Small intestine (tissue), 7 donors: ENCODE measurements around the gene UBE2E2. TPM values are rescaled to one million over a fixed set of nuclear protein-coding genes. Genes with fewer than 3 reads are reported as not detected.

Experiments used
- DNase-seq, 2 donors: peaks; one replicate each; pipeline versions ENCODE4 v3.0.0 to v3.0.0-alpha.2; 2013
- FAIRE-seq: peaks from 2 replicates; lab custom pipeline; 2012; peaks lifted over from hg19 to GRCh38; lab: Jason Lieb, UNC
- H3K27ac ChIP-seq, 3 donors: one replicate each; pipeline ENCODE4 v1.5.1; 2013; ENCODE audit warnings: low read length in 2 of 3, mild to moderate bottlenecking in 2 of 3, control low read depth in 1 of 3, inconsistent platforms in 1 of 3, low read depth in 1 of 3, moderate library complexity in 1 of 3
- H3K27me3 ChIP-seq, 3 donors: one replicate each; pipeline ENCODE4 v1.6.1; 2013; ENCODE audit warnings: low read length in 3 of 3, inconsistent platforms in 1 of 3; ENCODE audit not compliant: control insufficient read depth in 3 of 3, insufficient read depth in 3 of 3
- H3K36me3 ChIP-seq, 3 donors: one replicate each; pipeline ENCODE4 v1.6.1; 2013; ENCODE audit warnings: low read length in 3 of 3, inconsistent platforms in 1 of 3, low read depth in 1 of 3, mild to moderate bottlenecking in 1 of 3, moderate library complexity in 1 of 3; ENCODE audit not compliant: control insufficient read depth in 3 of 3, insufficient read depth in 2 of 3
- H3K4me1 ChIP-seq, 3 donors: one replicate each; pipeline ENCODE4 v1.6.1; 2013; ENCODE audit warnings: low read length in 2 of 3, inconsistent platforms in 1 of 3, low read depth in 1 of 3, mild to moderate bottlenecking in 1 of 3, moderate library complexity in 1 of 3; ENCODE audit not compliant: control insufficient read depth in 3 of 3, insufficient read depth in 2 of 3
- H3K4me3 ChIP-seq, 3 donors: one replicate each; pipeline ENCODE4 v1.5.1; 2013; ENCODE audit warnings: low read length in 3 of 3, control low read depth in 1 of 3, inconsistent platforms in 1 of 3, low read depth in 1 of 3, mild to moderate bottlenecking in 1 of 3, moderate library complexity in 1 of 3
- H3K9me3 ChIP-seq, 2 donors: one replicate each; pipeline ENCODE4 v1.6.1; 2013; ENCODE audit warnings: low read depth in 1 of 2, low read length in 1 of 2; ENCODE audit not compliant: control insufficient read depth in 2 of 2, insufficient read depth in 1 of 2
- WGBS, 3 donors: extraction: QIAGEN DNeasy Blood & Tissue Kit; methylation state at CpG; one replicate each; pipeline ENCODE4 v1.1.7; 2013; 5-methylcytosine and 5-hydroxymethylcytosine counted together
- polyA plus RNA-seq, 4 donors: library from polyadenylated mRNA; stranded (reverse) in 3 of 4; unstranded in 1 of 4; fragments of 200-250 nt in 3 of 4; fragments of 120-200 nt in 1 of 4; gene quantifications; one replicate each; pipeline versions ENCODE4 v1.2.1 to v1.2.3, GENCODE V29; 2013
- donor health status: healthy with polysubstance abuse.
- donor health status: control.
- donor health status: control.
- donor health status: Bipolar disorder and iron deficiency.
- donor health status: healthy.

The UBE2E2 gene
- polyA plus RNA-seq, 4 donors: 1.1 to 10.2 (median 7.7) TPM

GRCh38 chr3:23566499-23566898 lies 363.4 kb downstream of the UBE2E2 start:
- H3K4me3 ChIP-seq: no peak overlapping the region
- H3K27ac ChIP-seq: no peak overlapping the region
- no peak for FAIRE-seq
- no peak for DNase-seq
- peaks cover 0 to 1% of the 10 kb centered on the region in 2 donors for H3K9me3 ChIP-seq
- H3K27me3 ChIP-seq: no peaks in the 10 kb centered on the region
- no peaks in the 10 kb centered on the region for H3K4me1 ChIP-seq
- no peaks in the 10 kb centered on the region for H3K36me3 ChIP-seq
- 55 to 81% (median 68%) methylated on average over 2 of the region's 2 CpGs for WGBS, 3 donors

- Histone ChIP-seq H3K36me3 (no peaks in the 10 kb centered on the region), H3K9me3 (peaks cover 0 to 4% of the 10 kb centered on the region in 2 donors), H3K27ac (no peak overlapping the region), H3K4me1 (no peaks in the 10 kb centered on the region), H3K27me3 (no peaks in the 10 kb centered on the region), H3K4me3 (no peak overlapping the region)
- FAIRE-seq (no peak), DNase-seq (no peak)
- WGBS, 3 donors: 44 to 66% (median 47%) methylated on average over 3 of the region's 3 CpGs
Observed at GRCh38 chr3:23567917-23568316, 364.8 kb downstream of the UBE2E2 start.

- FAIRE-seq: no peak
- Histone ChIP-seq H3K27me3 (no peaks in the 10 kb centered on the region), H3K4me3 (no peak overlapping the region), H3K36me3 (no peaks in the 10 kb centered on the region), H3K27ac (no peak overlapping the region), H3K9me3 (peaks cover 0 to 4% of the 10 kb centered on the region in 2 donors), H3K4me1 (no peaks in the 10 kb centered on the region)
- 91 to 96% (median 96%) methylated on average over 3 of the region's 3 CpGs for WGBS, 3 donors
- DNase-seq: no peak
Observed at GRCh38 chr3:23573827-23574226, 370.7 kb downstream of the UBE2E2 start.

- Histone ChIP-seq H3K4me1 (no peaks in the 10 kb centered on the region), H3K36me3 (no peaks in the 10 kb centered on the region), H3K27ac (no peak overlapping the region), H3K9me3 (peaks cover 0 to 4% of the 10 kb centered on the region in 2 donors), H3K4me3 (no peak overlapping the region), H3K27me3 (no peaks in the 10 kb centered on the region)
- no peak for FAIRE-seq
- 98 to 100% (median 98%) methylated on average over 1 of the region's 1 CpG for WGBS, 3 donors
- no peak for DNase-seq
Observed at GRCh38 chr3:23574822-23575315, 371.7 kb downstream of the UBE2E2 start.

GRCh38 chr3:23575697-23576096 lies 372.6 kb downstream of the UBE2E2 start:
- FAIRE-seq (no peak), DNase-seq (no peak)
- 93 to 97% (median 97%) methylated on average over 3 of the region's 3 CpGs for WGBS, 3 donors
- Histone ChIP-seq H3K27ac (no peak overlapping the region), H3K4me1 (no peaks in the 10 kb centered on the region), H3K36me3 (no peaks in the 10 kb centered on the region), H3K9me3 (peaks cover 0 to 4% of the 10 kb centered on the region in 2 donors), H3K27me3 (no peaks in the 10 kb centered on the region), H3K4me3 (no peak overlapping the region)

GRCh38 chr3:23576379-23576959 lies 373.3 kb downstream of the UBE2E2 start:
- FAIRE-seq: no peak
- no peaks in the 10 kb centered on the region for H3K4me1 ChIP-seq
- no peaks in the 10 kb centered on the region for H3K27me3 ChIP-seq
- 10 to 46% (median 19%) methylated on average over 2 of the region's 2 CpGs for WGBS, 3 donors
- H3K4me3 ChIP-seq: no peak overlapping the region
- no peak overlapping the region for H3K27ac ChIP-seq
- peak in 1 of 2 donors; percentile 3 for DNase-seq
- no peaks in the 10 kb centered on the region for H3K36me3 ChIP-seq
- peaks cover 0 to 3% of the 10 kb centered on the region in 2 donors for H3K9me3 ChIP-seq

GRCh38 chr3:23580096-23580713 lies 377.1 kb downstream of the UBE2E2 start:
- no peak overlapping the region for H3K4me3 ChIP-seq
- no peaks in the 10 kb centered on the region for H3K36me3 ChIP-seq
- DNase-seq: peak in 1 of 2 donors; percentile 5
- H3K9me3 ChIP-seq: no peaks in the 10 kb centered on the region
- 58 to 82% (median 69%) methylated on average over 8 of the region's 8 CpGs for WGBS, 3 donors
- H3K27ac ChIP-seq: no peak overlapping the region
- H3K27me3 ChIP-seq: no peaks in the 10 kb centered on the region
- H3K4me1 ChIP-seq: no peaks in the 10 kb centered on the region
- FAIRE-seq: no peak

- H3K36me3 ChIP-seq: no peaks in the 10 kb centered on the region
- H3K9me3 ChIP-seq: no peaks in the 10 kb centered on the region
- H3K27me3 ChIP-seq: no peaks in the 10 kb centered on the region
- no peaks in the 10 kb centered on the region for H3K4me1 ChIP-seq
- H3K4me3 ChIP-seq: no peak overlapping the region
- DNase-seq: no peak
- 90 to 94% (median 93%) methylated on average over 10 of the region's 10 CpGs for WGBS, 3 donors
- no peak overlapping the region for H3K27ac ChIP-seq
- FAIRE-seq: no peak
Observed at GRCh38 chr3:23583980-23584740, 381.0 kb downstream of the UBE2E2 start.
